AG04449 (cell line): ENCODE data around the gene HEMK1.

Source experiments
- CTCF ChIA-PET: fragments of 350-600 bp; formaldehyde crosslinking; extraction: SDS; loops from one replicate; lab custom pipeline; 2021; ENCODE audit warnings: antibody characterized with exemption; lab: Yijun Ruan, JAX
- POLR2A ChIA-PET: fragments of 400-600, 350-600 bp; formaldehyde crosslinking; extraction: SDS; loops from one replicate; lab custom pipeline; 2020; ENCODE audit warnings: antibody characterized with exemption, inconsistent platforms; lab: Yijun Ruan, JAX
- DNase-seq: peaks from one replicate; pipeline ENCODE4 v3.0.0-alpha.2; 2010; ENCODE audit warnings: low read depth, low spot score
- H3K4me3 ChIP-seq: 2 replicates; pipeline ENCODE4 v1.5.1; 2011; ENCODE audit warnings: low read depth, mild to moderate bottlenecking, control low read depth, low read length
- TF ChIP-seq, protein P1 (sequence below): IDR thresholded peaks from one replicate; pipeline ENCODE4 v1.5.1; 2011; ENCODE audit warnings: mild to moderate bottlenecking, moderate library complexity, low read length, control low read depth, inconsistent platforms; ENCODE audit not compliant: insufficient read depth; ENCODE audit errors: missing control alignments

HEMK1 gene, protein sequence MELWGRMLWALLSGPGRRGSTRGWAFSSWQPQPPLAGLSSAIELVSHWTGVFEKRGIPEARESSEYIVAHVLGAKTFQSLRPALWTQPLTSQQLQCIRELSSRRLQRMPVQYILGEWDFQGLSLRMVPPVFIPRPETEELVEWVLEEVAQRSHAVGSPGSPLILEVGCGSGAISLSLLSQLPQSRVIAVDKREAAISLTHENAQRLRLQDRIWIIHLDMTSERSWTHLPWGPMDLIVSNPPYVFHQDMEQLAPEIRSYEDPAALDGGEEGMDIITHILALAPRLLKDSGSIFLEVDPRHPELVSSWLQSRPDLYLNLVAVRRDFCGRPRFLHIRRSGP

DNA sequence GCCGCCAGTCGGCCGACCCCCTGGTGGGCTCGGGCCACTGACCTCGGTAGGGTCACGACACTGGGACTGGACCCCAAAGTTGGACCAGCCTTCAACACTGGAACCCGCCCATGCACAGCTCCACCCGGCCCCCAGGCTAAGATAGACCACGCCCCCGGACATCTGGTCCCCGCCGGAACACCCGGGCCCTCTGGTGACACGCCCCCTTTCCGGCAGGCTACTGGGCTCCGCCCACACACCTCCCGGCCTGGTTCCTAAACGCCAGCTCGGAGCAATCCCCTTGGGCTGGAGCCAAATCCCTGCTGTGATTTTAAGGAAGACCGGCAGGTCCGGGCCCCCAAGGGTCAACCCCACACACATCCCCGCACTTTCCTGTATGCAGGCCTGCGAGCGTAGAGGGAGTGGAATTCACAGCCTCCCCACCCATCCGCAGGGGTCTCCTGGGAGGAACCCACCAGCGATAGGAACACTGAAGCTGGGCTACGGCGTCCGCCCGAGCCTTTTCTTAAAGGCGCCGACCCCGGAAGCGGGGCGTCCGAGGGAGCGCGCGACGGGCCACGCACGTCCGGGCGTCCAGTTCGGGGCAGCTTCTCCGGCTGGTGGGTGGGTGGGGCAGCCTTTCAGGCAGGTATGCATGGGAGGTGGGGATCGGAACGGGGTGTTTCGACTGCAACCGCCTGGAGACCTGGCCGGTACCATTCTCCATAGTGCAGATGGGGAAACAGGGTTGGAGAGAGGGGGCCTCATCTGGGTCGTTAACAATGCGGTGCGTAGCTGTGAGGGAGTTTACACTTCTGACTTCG, at the start of gene HEMK1:
HEMK1 (plus strand) TSS at position 576 of the 803 bp plus-strand sequence. CDS start 1,583 bp downstream, outside the sequence.
- POLR2A ChIA-PET = interaction anchor here (0.6 to 3.7 kb wide), 14 partner anchors 9 to 236 kb away, joined by 3 to 19 read pairs (median 4); partner anchors contain the start of genes CISH, CYB561D2 and NPRL2
- DNase-seq = peak; percentile 54
- peak within 1 kb of the TSS; percentile 97 for H3K4me3 ChIP-seq
- TF ChIP-seq, protein P1, sequence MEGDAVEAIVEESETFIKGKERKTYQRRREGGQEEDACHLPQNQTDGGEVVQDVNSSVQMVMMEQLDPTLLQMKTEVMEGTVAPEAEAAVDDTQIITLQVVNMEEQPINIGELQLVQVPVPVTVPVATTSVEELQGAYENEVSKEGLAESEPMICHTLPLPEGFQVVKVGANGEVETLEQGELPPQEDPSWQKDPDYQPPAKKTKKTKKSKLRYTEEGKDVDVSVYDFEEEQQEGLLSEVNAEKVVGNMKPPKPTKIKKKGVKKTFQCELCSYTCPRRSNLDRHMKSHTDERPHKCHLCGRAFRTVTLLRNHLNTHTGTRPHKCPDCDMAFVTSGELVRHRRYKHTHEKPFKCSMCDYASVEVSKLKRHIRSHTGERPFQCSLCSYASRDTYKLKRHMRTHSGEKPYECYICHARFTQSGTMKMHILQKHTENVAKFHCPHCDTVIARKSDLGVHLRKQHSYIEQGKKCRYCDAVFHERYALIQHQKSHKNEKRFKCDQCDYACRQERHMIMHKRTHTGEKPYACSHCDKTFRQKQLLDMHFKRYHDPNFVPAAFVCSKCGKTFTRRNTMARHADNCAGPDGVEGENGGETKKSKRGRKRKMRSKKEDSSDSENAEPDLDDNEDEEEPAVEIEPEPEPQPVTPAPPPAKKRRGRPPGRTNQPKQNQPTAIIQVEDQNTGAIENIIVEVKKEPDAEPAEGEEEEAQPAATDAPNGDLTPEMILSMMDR = no peak
- CTCF ChIA-PET = interaction anchor here (1.0 to 26.0 kb wide), 8 partner anchors 9 to 529 kb away, joined by 3 to 819 read pairs (median 10); partner anchors contain the start of genes CISH, HYAL2 and MAPKAPK3

DNA sequence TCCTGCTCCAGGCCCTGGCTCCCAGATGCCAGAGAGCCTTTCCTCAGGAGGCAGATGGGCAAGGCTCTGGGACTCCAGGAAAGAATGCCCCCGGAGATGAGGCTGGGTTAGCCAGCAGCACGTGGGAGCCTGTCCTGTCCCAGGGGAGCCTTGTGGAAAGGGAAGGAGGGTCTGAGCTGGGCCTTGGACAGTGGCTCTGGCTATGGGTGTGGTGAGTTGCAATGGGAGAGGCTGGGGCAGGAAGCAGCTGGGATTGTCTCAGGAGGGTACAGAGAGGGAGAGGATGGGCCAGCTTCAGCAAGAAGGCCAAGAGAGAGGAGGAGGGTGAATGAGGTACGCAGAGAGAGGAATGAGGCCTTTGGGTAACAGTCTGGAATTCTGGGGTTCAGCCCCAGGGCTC, 48.5 kb upstream of the HEMK1 start:
- POLR2A ChIA-PET = no interaction called here
- H3K4me3 ChIP-seq = no peak overlapping the region
- CTCF ChIA-PET = interaction anchor here (1.4 to 6.4 kb wide), 4 partner anchors 9 to 92 kb away, joined by 3 to 62 read pairs (median 18); partner anchors contain the start of gene CISH
- no peak for DNase-seq
- TF ChIP-seq, protein P1 = no peak

DNA sequence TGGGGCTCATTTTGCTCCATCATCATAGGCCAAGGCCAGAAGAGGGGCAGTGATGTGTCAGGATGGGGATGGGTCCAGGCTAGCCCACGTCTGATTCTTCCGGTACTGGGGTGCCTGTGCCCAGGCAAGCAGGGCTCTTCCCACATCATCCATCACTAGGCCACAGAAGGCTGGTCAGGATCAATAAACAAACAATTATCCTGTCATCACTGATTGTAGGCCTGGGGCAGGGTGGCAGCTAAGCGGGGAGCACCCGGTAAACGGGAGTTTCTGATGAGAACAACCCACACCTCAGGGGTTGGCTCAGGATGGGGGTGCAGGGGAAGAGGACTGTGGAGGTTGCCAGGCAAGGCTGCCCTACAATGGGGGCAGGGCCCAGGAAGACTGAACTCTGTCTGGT, 47.8 kb upstream of the HEMK1 start:
- no peak overlapping the region for H3K4me3 ChIP-seq
- TF ChIP-seq, protein P1 = no peak
- no peak for DNase-seq
- ChIA-PET CTCF (interaction anchor here (0.8 to 6.4 kb wide), 7 partner anchors 10 to 91 kb away, joined by 3 to 62 read pairs (median 5); partner anchors contain the start of gene CISH), POLR2A (no interaction called here)

DNA sequence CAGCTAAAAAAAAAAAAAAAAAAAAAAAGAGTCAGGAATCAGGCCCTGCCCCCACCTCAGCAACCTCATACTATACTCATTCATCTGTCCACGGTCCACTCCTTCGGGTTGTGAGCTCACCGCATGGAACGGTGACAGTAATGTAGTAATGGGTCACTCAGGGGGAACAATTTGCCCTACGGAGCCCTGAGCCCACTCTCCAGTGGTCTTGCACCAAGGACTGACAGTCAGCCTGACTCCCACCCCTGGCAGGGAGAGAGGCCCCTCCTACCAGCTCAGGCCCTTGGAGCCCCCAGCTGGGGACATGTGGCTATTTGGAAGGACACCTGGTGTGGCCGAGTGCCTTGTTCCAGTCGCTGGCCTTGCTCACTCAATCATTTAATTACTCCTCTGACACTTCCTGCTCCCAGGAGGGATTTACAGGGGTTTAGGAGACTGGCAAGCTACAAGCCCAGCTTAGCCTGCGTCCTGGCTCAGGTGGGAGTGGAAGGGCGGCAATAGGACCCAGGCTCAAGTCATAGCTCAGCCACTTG, 46.0 kb upstream of the HEMK1 start:
- CTCF ChIA-PET = interaction anchor here (0.7 to 6.4 kb wide), 12 partner anchors 8 to 178 kb away, joined by 3 to 62 read pairs (median 4); partner anchors contain the start of gene ZMYND10
- DNase-seq = no peak
- POLR2A ChIA-PET = no interaction called here
- H3K4me3 ChIP-seq = no peak overlapping the region
- TF ChIP-seq, protein P1 = no peak

DNA sequence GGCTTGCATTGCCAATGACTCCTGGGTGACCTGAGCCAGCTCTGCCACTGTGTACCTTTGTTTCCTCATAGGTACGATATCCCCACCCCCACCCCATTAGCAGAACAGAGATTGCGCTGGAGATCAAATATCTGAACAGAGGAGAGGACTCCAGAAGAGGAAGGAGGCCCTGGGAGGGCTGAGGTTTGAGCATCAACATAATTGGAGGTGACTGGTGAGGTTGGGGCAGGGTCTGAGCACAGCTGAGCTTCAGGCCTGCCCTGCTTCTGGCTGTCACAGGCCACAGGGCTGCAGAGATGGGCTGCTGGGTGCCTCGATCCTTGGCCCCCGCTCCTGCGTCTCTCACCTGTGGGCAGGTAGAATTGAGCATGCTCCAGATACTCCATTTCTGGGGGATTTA, 44.6 kb upstream of the HEMK1 start:
- POLR2A ChIA-PET = no interaction called here
- CTCF ChIA-PET = interaction anchor here (0.7 to 6.4 kb wide), 3 partner anchors 16 to 89 kb away, joined by 3 to 62 read pairs (median 30); no protein-coding TSS in a partner anchor
- DNase-seq = no peak
- H3K4me3 ChIP-seq = no peak overlapping the region
- TF ChIP-seq, protein P1 = no peak
